Measurements from ENCODE around the gene FRMPD4.
"Not testable (repeated sequence)": the region's sequence is repeated elsewhere in the genome, so short reads cannot be mapped to it uniquely, and the experiment has no call there.

Gene FRMPD4

DNA sequence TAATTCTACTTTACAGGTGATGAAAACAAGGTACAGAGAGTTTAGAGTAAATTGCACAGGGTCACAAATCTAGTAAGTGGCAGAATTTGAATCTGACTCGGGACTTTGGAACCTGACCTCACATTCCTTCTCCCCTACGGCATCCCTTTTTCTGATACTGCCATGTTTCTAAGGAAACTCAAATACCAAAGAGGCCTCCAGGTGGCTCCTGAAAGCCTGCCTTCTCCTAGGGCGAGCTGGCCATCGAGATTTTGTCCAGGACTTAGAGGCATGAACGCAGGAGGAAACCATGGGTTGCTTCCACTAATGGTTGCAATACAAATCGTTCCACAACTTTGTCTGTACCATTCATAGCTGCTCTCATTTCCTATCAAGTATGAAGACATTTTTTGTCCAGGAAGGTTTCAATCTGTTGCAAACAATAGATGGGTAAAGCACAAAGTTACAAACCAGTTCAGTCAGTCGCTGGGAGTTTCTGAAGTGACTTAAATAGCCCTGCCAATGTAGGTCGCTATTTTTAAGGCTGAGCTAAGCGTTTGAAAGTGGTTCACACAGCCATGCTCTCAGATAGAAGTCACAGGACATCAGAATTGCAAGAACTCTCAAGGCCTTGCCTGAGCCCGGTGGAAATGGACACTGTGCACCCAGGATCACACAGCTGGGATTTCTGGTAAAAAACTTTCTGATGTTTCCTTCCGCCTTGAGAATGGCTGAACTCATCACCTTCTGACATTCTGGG, 356.3 kb downstream of the FRMPD4 start:
- no peak for DNase-seq (ENCODE audit: low read depth in 2 of 2, low spot score in 1 of 2)

DNA sequence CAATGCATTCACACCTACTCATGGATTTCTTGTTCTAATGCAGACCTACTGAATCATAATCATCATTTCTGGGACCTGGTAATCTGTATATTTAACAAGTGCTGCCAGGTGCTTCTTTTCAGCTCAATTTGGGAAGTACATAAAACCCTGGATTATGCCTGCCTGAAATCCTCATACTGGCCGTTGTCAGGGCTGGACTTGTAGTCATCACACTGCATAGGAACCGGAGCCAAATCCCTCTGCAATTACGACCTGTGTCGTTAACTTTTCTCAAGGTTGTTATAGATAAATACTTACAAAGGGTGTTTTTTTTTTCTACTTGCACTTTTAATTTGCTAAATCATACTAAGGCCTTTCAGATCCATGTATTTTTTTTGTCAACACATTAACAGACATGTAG, 358.1 kb downstream of the FRMPD4 start:
- no peak for DNase-seq (ENCODE audit: low read depth in 2 of 2, low spot score in 1 of 2)

- DNase-seq (ENCODE audit: low read depth in 2 of 2, low spot score in 1 of 2): no peak
Observed at GRCh38 chrX:12497832-12498591, 359.7 kb downstream of the FRMPD4 start.

GRCh38 chrX:12505127-12505526, 366.9 kb downstream of the FRMPD4 start:
- no peak for DNase-seq (ENCODE audit: low read depth in 2 of 2, low spot score in 1 of 2)

- DNase-seq (ENCODE audit: low read depth in 2 of 2, low spot score in 1 of 2): not testable (repeated sequence)
Observed at GRCh38 chrX:12515384-12515783, 377.1 kb downstream of the FRMPD4 start.

DNA sequence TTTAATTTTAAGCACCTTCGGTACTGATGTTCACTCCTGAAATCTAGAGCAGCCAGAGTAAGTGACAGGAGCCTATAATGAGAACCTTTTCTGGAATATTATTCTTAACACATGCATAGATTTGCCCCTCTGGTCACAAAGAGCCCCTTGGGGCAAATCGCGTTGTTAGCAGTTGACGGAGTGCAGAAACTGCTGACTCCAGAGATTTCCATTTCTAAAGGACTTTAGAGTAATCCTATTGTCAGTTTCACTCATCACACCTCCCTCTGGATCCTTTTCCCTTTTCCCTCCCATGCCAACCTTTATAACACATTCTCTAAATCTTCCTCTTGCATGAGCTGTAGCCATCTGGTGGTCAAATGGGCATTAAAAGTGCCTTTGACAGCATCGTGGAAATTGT, 388.0 kb downstream of the FRMPD4 start:
- no peak for DNase-seq (ENCODE audit: low read depth in 2 of 2, low spot score in 1 of 2)

DNA sequence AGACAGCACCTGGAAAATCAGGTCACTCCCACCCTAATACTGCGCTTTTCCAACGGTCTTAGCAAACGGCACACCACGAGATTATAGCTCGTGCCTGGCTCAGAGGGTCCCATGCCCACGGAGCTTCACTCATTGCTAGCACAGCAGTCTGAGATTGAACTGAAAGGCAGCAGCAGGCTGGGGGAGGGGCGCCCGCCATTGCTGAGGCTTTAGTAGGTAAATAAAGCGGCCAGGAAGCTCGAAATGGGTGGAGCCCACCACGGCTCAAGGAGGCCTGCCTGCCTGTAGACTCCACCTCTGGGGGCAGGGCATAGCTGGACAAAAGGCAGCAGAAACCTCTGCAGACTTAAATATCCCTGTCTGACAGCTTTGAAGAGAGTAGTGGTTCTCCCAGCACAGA, 399.8 kb downstream of the FRMPD4 start:
- DNase-seq (ENCODE audit: low read depth in 2 of 2, low spot score in 1 of 2): not testable (repeated sequence)

DNA sequence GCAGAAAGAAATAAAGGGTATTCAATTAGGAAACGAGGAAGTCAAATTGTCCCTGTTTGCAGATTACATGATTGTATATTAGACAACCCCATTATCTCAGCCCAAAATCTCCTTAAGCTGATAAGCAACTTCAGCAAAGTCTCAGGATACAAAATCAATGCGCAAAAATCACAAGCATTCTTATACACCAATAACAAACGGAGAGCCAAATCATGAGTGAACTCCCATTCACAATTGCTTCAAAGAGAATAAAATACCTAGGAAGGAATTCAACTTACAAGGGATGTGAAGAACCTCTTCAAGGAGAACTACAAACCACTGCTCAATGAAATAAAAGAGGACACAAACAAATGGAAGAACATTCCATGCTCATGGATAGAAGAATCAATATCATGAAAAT, 404.0 kb downstream of the FRMPD4 start:
- DNase-seq (ENCODE audit: low read depth in 2 of 2, low spot score in 1 of 2): not testable (repeated sequence)

DNA sequence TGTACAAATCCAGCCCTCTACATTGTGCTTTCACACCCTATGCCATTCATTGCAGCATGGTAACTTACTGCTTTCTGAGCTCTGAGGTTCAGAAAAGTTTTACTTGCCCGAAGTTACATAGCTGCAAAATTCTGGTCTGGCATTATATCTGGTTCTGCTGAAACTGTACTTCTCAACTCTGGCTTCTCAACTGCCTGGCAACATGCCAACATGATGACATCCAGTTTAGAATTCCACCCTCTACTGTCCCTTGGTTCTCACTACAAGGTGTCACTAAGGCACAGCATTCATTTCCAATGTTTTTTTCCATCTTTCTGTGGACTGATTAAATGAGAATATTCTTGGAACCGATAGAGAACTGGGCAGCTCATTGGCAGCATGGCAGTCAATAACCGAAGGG, 410.1 kb downstream of the FRMPD4 start:
- DNase-seq (ENCODE audit: low read depth in 2 of 2, low spot score in 1 of 2): no peak

DNA sequence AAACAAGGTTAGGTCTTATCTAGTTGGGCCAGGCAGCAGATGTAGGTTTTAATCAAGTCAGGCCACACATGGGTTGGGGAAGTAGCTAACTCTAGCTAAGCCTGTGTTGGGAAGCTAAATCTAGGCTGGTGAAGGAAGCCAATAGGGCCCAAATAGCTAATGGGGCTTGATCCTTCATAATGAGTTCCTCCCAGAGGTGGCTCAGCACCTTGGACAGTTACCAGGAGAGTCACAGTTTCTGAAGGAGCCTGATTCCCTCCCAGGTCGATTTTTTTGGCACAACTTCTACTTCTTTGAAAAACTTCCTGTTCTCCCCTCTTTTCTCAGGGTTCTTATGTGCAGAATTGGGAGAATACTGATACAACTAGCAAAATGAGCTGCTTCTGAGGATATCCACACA, 410.5 kb downstream of the FRMPD4 start:
- no peak for DNase-seq (ENCODE audit: low read depth in 2 of 2, low spot score in 1 of 2)

DNA sequence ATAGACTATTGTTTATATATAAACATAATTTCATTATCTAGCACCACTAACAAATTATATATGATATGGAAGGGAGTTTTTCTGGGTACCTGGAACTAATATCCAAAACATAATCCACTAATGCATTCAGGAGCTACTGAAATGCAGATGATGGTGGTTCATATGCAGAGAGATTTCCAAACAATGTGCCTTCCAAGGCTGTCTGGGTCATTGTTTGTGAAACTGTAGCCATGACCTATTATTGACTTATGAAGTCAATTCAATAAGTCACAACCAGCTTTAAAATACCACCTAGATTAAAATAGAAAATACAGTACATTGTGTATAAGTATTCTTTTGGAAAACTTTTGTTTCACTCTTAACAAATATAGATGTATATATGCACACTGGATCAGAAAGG, 415.9 kb downstream of the FRMPD4 start:
- DNase-seq (ENCODE audit: low read depth in 2 of 2, low spot score in 1 of 2): no peak

- DNase-seq (ENCODE audit: low read depth in 2 of 2, low spot score in 1 of 2): no peak
Observed at GRCh38 chrX:12563121-12563520, 424.8 kb downstream of the FRMPD4 start.

GRCh38 chrX:12564221-12564620, 425.9 kb downstream of the FRMPD4 start:
- DNase-seq (ENCODE audit: low read depth in 2 of 2, low spot score in 1 of 2): no peak

GRCh38 chrX:12567857-12568256, 429.6 kb downstream of the FRMPD4 start:
- no peak for DNase-seq (ENCODE audit: low read depth in 2 of 2, low spot score in 1 of 2)

GRCh38 chrX:12570859-12571501, 432.7 kb downstream of the FRMPD4 start:
- DNase-seq (ENCODE audit: low read depth in 2 of 2, low spot score in 1 of 2): no peak

DNA sequence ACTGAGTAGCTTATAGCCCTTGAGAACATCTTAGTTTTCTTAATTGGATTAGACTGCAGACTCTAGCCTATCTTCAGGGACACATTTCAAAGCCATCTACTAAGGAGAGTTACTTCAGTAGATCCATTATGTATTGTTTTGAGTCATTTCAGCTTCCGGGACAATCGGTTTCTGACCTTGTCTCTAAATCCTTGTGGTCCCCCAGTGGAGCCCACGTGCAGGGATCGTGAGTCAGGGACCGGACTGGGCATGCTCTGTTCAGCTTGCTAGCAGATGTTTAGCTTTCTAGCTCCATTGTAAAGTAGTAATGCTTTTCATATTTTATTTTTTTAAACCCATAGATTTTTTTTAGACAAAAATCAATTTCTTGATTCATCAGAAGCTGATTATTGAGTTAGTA, 441.0 kb downstream of the FRMPD4 start:
- no peak for DNase-seq (ENCODE audit: low read depth in 2 of 2, low spot score in 1 of 2)

- no peak for DNase-seq (ENCODE audit: low read depth in 2 of 2, low spot score in 1 of 2)
Observed at GRCh38 chrX:12580548-12580947, 442.3 kb downstream of the FRMPD4 start.

DNA sequence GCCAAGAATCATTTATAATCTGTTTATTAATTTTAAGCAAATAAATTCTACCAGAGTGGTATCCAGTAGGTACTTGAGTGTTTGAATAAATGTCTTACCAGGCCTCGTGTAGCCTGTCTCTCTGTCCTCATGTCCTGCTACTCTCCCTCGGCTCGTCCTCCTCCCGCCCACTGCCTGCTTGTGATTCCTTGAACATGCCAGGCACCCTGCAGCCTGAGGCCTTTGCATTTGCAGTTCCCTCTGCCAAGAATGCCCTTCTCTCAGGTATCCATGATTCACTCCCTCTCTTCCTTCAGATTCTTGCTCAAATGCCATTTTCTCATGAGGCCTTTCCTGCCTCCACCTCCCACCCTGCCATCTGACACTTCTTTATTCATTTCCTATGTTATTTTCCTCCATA, 443.3 kb downstream of the FRMPD4 start:
- DNase-seq (ENCODE audit: low read depth in 2 of 2, low spot score in 1 of 2): no peak

GRCh38 chrX:12582649-12583048, 444.4 kb downstream of the FRMPD4 start:
- DNase-seq (ENCODE audit: low read depth in 2 of 2, low spot score in 1 of 2): no peak

DNA sequence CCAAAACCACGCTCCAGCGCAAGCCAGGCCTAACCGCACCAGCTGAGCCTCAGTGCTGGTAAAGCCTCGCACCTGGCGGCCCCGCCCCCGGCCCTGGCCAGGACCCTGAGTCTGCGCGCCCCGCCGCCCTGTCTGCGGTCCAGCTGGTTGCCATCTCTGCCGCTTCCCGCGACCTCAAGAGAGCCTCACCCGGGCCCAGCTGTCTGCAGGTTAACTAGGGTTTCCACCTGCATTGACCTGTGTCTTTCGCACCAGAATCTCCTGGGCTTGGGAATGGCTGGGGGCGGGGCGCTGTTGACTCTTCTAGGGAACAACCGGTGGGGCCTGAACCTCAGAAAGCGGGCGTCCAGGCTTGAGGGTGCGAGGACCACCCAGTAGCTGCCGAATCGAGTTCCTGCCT, 445.3 kb downstream of the FRMPD4 start:
- DNase-seq (ENCODE audit: low read depth in 2 of 2, low spot score in 1 of 2): no peak

DNA sequence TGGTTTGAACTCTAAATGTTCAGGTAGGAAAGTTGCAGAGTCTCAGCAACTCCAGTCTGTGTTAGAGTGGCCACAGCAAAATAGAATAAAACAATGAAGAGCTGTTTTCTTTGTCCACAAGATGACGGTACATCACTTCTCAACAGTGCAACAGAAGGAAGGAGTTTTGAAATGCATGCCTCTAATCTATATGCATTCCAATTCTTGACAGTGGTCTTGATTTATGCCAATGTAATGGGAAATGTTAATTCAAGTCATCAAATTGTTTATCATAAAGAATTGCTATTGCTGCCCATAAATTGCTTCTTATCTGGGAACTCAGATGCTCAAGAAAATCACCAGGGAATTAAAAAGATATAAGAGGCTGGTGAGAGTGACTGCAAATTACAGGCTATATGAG, 457.4 kb downstream of the FRMPD4 start:
- no peak for DNase-seq (ENCODE audit: low read depth in 2 of 2, low spot score in 1 of 2)

DNA sequence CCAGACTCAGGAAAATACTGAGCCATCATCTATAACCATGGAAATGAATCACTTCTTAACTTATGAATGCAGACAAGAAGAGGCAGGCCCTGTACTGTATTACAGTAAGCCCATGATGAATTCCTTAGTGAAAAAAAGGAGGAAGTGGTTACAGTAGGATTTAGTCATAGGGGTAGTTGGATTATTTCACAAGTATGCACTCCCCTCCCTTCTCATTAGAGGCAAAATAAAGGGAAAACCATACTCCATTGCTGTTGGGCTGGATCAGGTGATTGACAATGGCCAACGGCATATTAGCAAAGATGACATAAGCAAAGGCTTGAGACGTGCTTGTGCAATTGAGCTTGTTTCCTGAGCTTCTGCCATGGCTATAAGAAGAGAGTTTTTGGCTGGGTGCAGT, 471.8 kb downstream of the FRMPD4 start:
- no peak for DNase-seq (ENCODE audit: low read depth in 2 of 2, low spot score in 1 of 2)
